Measurements from ENCODE around the gene RRP1B.
A peak's percentile ranks its signal among the peaks of the same experiment; 100 is the strongest.

Gene RRP1B

DNA sequence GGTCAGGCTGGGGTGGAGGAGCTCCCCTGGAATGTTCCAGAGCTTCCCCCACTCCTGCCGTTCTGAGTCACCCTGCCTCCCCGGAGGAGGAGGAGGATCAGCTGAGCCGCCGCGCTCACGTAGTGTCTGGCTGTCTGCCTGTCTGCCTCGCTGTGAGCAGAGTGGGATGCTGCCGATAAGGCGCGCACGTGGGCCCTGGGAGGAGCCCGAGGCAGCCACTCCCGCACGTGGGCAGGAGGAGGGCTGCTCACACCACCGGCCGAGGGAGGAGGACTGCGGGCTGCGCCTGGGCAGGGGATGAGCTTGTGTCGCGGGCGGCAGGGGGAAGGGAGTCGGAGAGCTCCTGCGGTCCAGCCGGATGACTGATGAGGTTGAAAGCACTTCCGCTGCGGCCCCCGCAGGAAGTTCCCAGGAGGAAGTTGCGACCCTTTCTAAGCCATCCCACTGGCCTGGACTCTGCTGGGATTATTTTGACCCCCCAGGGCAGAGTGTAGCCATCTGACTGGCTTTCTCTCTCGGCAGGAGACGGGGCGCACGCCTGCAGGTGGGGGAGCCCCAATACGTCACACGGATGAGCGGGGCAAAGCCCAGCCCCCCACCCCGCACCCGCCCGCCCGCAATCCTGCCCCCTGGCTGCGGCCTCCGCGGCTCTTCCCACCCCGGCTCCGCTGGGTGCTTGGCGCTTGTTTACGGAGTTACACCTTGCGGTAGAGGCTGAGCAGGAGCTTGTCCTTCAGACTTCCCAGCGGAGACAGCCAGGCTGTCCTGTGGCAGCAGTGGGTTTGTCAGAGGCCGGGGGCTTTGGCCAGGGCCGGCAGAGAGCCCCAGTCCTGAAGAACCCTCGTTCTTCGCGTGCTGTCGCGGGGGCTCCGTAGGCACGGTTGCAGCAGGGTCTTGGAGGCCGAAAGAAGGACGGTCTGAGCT, 69.4 kb downstream of the RRP1B start:
- peak; percentile 75 for DNase-seq

DNA sequence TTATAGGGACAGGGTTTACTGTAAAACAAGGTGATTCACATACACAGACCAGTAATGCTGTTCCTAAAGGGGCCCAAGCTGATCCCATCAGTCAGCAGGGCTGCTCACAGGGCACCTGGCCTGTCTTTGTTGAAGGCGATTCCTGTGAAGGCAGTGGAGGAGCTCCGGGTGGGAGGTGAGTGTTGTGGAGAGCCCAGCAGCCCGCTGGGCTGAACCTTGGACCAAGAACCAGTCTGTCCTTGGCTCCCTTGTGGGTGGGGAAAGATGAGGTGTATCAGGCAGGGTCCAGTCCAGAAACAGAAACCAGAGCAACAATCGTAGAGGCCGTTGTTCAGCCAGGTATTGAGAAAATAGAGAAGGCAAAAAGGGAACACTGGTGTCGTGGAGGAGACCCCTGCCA, 72.1 kb downstream of the RRP1B start:
- no peak for DNase-seq

DNA sequence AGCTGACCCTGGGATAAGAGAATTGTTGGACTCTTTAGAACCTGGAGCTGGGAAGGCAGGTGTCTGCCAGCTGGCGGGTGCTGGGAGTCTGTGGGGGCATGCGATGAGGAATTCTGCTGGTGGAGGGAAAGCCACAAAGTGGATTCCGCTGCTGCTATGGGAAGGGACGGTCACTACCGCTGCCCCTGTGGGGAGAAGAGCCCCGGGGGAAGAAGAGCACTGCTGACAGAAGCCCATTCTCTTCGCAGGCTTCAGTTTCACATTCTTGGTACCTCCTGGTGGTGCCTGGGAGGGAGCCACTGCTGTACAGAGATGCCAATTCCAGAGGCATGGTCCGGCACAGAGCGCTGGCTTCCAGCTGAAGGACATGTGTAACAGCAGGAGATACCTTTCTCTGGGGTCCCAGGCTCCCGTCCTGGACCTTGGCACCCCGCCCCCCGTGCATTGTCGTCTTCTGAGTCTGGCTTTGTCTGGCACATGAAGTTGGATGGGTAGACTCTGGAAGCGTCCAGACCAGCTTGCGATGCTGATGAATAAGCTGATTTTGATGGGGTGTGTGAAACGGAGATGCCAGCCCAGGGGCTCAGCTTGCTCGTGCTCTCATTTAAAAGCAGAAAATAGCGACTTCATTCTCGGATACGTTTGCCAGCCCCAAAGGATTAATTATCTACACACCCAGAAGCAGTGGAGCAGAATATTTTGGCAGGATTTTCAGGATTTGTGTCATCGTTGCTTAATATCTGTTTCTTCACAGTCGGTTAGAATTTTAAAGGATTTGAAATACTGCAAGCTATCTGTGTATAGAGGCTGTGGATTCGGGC, 72.7 kb downstream of the RRP1B start:
- DNase-seq, result no peak

DNA sequence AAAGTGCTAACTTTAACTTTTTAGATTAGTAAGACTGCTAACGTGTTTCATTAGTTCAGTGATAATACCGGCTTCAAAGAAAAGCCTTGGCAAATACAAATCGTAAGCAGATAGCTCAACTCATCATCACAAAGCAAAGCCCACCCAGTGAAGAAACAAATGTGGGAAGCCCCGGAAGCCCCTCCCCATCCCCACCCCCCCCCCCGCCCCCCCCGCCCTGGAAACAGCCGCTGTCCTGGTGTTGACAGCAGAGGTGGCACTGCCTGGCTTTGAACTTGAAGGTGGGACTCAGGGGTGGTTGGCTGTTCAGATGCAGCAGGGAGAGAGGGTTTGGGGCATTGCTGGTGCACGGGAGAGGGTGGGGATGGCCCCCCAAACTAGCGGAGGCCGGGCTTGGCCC, 73.7 kb downstream of the RRP1B start:
- no peak for DNase-seq

DNA sequence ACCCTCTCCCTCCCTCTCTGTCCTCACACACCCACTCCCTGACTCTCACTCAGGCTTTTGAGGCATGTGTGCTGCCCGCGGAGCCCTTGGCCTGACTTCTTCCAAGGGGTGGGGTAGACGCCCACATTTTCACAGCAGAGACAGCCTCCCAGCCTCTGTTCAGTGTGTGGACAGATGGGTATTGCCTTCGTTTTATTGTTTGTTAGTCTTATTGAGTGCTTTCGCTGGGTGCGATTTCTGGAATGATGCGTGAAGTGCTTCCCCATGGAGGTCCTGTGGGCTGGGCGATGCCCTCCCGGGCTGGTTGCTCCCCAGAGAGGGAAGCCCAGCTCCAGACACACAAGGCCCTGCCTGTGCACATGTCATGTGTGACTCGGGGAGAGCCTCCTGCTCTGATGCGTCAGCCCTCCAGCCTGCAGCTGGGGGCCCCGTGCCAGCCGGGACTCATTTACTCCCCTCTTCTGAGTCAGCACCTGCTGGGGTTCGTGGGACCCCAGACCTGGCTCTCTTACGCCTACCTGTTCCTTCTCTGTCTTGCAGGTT, 74.2 kb downstream of the RRP1B start:
- no peak for DNase-seq

DNA sequence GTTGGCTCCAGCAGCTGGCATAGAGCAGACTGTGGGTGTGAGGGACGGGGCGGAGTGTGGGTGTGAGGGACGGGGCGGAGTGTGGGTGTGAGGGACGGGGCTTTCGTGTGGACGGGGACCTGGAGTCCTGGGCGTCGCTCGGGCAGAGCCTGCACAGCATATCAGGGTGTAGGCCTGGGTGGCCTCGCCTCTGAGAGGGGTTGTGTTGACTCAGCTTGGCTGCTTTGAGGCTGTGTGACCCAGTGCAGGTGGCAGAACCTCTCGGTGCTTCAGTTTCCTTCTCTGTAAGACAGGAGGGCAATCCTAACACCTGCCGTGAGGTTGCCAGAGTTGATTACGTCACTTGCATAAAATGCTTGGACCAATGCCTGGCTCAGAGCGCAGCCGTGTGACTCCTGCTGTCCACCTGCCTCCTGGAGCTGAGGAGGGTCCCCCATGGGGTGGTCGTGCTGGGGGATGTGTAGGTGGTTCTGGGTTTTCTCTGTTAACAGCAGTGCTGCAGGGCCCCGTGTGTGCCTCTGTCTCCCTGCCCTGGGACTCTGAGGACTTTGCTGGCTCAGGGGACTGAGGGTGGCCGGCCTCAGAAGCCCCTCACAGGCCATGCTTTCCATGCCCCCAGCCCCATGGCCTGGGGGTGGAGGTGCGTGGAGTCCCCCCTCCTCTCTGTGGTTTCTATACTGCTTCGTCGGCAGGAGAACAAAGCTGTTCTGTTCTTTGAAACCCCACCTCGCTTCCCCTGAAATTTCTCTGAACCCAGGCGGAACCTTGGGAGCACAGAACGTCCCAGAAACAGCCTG, 75.0 kb downstream of the RRP1B start:
- DNase-seq, result peak; percentile 69

DNA sequence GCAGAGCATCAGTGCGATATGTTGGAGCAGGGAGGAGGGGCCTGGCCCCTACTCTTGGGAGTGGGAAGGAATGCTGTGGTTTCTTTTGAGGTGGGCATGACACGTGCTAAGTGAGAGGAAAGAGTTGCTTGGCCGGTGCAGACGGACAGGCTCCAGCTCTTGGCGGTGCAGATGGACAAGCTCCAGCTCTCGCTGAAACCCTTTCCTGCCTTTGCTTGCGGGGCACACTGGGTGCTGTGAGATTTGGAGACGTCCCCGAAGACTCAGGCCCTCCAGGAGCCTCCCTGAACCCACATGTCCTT, 75.5 kb downstream of the RRP1B start:
- no peak for DNase-seq

DNA sequence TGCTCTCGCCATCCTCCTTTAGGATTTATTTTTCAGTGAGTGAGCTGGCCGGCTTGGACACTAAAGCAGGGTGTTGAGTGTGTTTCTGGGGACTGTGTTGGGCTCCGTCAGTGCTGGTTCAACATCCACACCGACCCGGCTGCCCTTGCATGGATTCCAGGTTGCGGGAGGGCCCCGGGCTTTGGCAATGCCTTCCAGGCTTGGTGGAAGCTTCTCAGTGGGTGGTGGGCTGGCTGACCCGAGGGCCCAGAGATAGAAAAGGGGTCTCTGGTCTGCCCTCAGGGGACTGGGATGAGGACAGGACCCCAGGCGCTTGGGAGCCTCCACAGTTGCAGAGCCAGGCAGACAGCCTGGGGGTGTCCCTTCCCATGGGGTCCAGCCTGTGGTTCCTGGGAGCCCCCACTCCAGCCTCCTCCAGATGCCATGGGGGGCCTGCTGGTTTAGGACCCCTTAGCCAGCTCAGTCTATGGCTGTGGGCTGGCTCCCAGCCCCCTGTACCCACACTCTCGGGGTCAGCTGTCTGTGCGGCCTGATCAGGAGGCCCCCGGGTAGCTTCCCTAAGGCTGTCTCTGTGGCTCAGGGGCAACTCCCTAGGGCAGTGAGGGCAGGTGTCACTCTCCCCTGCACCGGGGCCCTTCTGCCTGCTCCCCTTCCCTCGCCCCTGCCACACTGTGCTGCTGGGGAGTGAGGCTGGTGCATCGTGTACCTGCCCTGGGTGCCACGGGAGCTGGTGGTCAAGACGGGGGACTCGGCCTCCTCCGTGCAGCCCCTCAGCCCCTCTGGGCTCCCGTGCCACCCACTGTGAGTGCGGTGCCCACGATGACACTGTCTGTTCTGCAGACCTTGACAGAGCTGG, 76.1 kb downstream of the RRP1B start:
- no peak for DNase-seq

DNA sequence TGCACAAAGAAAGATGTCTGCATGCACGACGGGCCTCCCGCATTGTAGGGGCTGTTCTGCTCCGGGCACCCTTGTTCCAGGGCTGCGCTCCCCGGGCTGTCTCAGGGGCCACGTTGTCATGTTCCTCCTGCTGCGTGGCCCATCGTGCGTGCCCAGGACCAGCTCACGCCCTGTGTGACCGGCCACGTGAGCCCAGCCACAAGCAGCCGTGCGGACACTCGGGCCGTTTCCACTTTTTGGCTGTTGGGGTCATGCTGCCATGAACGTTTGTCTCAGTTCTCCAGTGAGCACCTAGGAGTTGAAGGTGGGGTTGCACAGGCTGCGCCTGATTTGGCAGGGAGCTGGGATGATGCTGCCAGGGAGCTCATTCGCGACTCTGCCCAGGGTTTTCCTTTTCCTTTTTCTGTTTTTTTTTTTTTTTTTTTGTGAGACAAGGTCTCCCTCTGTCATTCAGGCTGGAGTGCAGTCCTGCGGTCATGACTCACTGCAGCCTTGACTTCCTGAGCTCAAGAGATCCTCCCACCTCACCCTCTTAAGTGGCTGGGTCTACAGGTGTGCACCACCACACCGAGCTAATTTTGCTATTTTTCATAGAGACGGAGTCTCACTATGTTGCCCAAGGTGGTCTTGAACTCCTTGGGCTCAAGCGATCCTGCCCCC, 77.0 kb downstream of the RRP1B start:
- no peak for DNase-seq

DNA sequence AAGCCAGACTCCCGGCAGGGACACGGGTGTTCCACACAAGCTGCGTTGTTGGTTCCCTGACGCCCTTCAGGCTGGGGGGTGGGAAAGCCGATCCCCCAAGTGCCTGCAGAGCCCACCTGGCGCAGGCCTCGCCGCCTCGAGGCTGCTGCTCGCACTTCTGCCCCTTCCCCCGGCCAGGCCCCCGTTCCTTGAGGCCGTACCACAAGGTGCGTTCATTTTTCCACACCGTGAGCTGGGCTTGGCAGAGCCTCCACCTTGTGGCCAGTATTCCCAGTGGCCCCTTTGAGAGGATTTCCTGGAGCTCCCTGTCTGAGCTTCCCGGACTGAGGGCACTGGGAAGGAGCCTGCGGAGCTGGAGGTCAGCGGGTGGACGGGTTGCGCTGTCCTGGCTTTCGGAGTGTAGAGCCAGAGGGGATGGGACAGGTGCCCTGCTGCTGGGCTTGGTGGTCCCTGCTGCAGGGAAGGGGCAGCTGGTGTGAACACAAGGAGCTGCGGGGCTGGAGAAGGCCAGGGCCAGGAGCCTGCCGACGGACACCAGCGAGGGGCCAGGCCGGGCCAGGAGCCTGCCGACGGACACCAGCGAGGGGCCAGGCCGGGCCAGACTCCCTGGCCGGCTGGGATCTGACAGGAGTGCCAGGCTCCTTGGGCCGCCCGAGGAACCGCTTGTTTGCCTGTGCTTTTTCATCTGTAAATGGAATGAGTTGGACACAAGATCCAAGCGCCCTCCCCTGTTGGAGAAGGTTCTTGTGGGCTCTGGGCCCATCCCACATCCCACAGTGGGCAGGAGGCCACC, 78.0 kb downstream of the RRP1B start:
- DNase-seq, result no peak

DNA sequence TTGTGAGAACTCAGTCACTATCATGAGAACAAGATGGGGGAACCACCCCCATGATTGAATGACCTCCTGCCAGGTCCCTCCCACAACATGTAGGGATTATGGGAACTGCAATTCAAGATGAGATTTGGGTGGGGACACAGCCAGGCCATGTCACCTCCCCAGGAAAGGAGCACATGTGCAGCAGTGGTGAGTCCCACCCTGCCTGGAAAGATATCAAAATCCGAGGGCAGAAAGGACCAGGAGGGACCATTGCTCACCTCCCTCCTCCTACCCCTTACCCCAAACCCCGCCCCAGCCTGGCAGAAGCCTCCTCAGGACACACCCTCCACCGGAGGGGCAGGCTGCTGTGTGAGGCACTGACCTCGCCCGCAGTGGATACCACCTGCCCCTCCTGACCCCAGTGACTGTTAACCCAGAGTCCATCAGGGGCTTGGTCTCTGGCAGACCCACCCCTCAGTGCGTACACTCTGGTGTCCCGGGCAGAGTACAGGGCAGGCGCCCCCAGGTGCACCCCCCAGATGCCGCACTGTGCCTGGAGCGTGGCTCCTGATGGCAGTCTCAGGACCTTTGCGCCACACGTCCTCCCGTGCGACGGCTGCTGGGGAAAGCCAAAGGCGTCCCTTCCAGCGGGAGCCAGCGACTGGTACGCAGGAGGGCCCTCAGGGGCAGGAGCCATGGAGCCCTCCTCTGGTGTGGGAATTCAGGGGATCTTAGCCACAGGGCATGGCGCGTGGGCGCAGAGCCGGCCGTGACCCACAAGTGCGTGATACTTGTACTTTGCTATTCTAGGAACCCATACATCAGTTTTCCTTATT, 80.5 kb downstream of the RRP1B start:
- DNase-seq, result no peak

DNA sequence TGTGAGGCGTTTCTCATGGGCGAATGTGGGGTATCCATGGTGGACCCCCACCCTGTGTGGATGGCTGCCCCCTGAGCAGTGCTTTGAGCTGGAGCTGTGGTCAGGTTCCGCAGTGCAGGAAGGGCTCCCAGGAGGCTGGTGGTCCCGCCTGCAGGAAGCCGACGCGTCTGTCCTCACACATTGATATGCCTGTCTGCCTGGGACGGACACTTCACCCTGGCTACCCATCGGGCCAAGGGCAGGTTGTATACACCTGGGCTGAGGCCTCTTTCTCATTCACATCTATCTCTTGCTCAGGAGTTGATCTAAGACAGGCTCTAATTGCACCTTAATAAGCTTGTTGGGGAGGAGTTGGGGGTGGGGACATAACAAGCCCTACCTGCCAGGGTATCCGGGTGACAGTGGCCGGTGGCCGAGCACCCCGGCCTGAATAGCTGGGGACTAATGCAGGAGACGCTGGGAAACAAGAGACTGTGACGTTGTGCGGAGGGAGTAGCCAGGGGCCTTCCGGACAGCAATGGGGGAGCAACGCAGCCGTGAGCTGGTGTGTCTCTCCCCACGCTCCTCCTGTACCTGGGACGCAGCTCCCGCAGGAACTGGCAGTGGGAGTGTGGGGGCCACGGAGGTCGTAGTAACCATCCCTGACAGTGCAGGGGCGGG, 81.3 kb downstream of the RRP1B start:
- DNase-seq, result no peak

DNA sequence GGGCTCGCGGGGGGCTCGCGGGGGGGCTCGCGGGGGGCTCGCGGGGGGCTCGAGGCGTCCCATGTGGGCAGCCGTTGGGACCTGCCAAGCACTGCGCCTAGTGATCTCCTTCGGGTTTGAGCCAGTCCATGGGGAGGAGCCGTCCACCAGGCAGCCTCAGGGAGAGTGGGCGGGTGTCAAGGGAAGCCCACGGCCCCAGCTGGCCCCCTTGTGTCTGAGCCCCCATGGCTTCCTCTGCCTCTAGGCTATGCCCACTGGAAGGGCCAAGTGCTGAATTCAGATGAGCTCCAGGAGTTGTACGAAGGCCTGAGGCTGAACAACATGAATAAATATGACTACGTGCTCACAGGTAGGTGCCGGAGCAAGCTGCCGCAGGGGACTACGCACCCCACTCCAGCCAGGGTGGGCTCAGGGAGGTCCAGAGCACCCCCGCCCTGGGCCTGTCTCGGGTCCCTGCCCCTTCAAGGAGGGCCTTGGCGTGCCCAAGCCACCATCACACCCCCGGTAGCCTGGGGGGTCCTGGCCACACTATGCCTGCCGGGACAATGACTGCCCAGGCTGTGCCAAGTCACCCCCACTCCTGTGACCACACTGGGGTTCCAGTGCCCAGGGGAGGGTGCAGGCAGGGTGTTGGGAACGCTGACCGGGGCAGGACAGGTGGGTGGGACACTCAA, 82.2 kb downstream of the RRP1B start:
- DNase-seq, result no peak

DNA sequence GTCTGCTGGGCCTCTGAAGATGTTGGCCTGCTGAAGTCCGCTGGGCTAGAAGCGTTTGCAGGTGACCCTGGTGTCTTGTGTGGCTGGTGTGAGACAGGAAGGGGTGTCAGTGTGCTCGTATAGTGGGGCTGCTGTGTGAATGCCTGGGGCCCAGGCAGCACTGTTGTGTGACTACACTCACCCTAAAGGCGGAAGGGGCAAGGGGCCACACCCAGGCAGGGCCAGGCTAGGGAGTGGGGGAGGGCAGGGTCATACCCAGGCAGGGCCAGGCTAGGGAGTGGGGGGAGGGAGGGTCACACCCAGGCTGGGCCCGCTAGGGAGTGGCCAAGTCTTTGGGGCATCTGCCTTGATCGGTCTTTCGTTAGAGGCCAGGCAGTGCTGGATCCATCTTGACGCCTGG, 84.6 kb downstream of the RRP1B start:
- DNase-seq, result no peak

DNA sequence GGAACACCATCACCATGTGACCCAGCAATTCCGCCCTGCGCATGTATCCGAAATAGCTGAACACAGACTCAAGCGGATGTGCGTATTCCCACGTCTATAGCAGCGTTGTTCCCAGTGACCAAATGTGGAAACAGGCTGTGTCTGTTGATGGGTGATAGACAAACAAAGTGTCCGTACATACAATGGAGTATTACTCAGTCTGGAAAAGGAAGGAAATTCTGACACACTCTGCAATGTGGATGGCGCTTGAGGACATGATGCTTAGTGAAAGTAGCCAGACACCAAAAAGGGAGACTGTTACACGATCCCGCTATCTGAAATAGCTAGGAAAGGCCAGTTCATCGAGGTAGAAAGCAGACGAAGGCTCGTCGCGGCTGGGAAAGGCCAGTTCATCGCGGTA, 85.4 kb downstream of the RRP1B start:
- DNase-seq, result no peak

All from NCI-H2029 (cell line).